ENCODE measurements around the gene DNMBP.
"Not testable (repeated sequence)": the region's sequence is repeated elsewhere in the genome, so short reads cannot be mapped to it uniquely, and the experiment has no call there.

Gene DNMBP

DNA sequence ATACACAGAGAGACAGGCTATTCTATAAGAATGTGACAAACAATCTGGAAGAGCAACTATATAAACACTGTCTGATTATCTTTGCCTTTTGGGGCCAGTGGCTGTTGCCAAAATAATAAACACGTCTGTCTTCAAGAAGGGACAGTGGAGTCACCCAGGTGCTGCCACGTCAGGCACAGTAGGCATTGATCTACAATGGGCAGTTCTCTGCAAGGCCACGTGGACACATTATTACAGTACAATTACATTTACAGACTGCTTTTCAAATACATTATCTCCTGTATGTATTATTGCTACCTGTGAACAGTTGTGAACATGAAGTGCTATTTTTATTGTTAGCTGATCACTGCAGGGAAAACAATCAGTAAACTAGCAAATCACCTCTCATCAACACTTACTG is 14.0 kb downstream of the DNMBP start:
- in situ Hi-C loops (cut with HindIII; ENCODE audit: low pct_unique_long_range_greater_than_20kb, low sequenced_read_pairs), result no loop called here
- peak in 1 of 2 experiments; percentile 16 for DNase-seq (ENCODE audit: low read depth in 1 of 2, low spot score in 1 of 2)
- no peak for TF ChIP-seq JUND (IDR thresholded peaks at IDR 0.05; ENCODE audit: low read depth)

DNA sequence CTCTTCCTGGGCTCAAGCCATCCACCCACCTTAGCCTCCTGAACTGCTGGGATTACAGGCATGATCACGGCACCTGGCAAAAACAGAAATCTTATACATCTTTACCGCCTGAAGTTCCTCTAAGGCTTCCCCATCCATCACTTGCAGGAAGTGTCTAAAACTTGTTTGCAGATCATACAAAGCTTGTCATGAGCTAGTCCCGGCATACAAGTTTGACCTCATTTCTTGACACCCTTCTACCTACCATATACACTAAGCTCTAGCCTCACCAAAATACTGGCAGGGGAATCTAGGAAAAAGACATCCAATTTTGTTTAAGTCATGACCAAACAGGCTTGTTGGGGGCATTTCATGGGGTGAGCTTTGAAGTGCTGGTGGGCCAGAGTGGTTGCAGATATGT is 14.5 kb downstream of the DNMBP start:
- DNase-seq (ENCODE audit: low read depth in 1 of 2, low spot score in 1 of 2), result peak in 1 of 2 experiments; percentile 38
- no peak for TF ChIP-seq JUND (IDR thresholded peaks at IDR 0.05; ENCODE audit: low read depth)
- in situ Hi-C loops (cut with HindIII; ENCODE audit: low pct_unique_long_range_greater_than_20kb, low sequenced_read_pairs), result no loop called here

DNA sequence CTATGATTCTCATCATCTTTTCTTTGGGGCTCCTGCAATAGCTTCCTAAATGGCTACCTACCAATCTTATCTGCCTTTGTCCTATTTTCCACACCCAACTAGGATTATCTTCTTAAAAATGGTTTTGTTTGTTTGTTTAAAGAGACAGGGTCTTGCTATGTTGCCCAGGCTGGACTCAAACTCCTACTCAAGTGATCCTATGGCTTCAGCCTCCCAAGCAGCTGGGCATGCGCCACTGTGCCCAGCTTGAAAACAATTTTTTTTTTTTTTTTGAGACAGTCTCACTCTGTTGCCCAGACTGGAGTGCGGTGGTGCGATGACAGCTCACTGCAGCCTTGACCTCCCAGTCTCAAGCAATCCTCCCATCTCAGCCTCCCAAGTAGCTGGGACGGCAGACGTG is 14.9 kb downstream of the DNMBP start:
- in situ Hi-C loops (cut with HindIII; ENCODE audit: low pct_unique_long_range_greater_than_20kb, low sequenced_read_pairs), result no loop called here
- no peak for TF ChIP-seq JUND (IDR thresholded peaks at IDR 0.05; ENCODE audit: low read depth)
- no peak for DNase-seq (ENCODE audit: low read depth in 1 of 2, low spot score in 1 of 2)

DNA sequence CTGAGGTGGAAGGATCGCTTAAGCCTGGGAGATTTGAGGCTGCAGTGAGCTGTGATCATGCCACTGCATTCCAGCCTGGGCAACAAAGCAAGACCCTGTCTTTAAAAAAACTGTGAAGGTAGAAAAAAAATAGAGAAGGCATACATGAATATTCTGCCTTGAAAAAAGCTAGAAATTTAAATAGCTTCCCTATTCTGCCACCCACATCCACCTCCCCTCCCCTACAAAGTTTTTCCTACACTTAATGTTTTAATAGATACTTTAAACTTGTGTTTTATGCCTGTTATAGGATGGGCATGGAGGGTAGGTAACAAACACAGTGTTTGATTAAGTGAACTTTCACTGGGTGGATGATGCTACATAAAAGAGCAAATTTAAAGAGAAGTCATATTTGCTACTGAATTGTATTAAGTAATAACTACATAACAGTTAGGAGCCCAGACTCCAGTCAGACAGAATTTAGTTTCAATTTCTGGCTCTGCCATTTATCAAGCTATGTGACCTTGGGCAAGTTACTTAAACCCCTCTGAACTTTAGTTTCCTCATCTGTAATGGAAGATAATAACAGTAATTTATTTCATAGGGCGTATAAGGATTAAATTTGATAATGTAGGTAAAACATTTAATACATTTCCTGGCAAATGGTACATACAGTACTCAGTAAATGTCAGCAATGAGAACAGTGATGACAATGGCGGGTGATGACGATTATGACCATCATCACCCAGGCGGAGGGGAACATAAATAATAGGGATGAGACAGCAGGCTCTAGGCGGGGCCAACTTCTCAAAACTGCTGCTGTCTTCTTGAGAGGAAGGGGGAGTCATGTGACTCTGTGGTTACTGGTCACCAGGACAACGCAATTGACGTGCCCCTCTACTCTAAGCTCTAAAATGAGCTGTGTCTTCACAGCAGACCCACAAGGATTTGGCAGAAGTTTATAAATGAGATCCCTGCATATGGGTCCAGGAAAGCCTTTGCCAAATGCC is 15.8 kb downstream of the DNMBP start:
- no peak for TF ChIP-seq JUND (IDR thresholded peaks at IDR 0.05; ENCODE audit: low read depth)
- DNase-seq (ENCODE audit: low read depth in 1 of 2, low spot score in 1 of 2), result no peak
- in situ Hi-C loops (cut with HindIII; ENCODE audit: low pct_unique_long_range_greater_than_20kb, low sequenced_read_pairs), result no loop called here

DNA sequence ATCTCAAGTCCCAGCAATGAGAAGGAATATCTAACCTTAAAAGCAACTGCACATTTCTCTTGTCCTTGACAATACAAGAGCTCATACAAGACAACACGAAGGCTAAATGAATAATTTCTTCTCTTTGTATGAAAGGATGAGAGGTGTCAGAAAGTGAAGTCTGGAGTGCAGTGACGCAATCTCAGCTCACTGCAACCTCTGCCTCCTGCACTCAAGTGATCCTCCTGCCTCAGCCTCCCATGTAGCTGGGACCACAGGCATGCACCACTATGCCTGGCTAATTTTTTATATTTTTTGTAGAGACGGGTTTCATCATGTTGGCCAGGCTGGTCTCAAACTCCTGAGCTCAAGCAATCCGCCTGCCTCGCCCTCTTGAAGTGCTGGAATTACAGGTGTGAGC is 24.1 kb downstream of the DNMBP start:
- DNase-seq (ENCODE audit: low read depth in 1 of 2, low spot score in 1 of 2); in situ Hi-C loops (cut with HindIII; ENCODE audit: low pct_unique_long_range_greater_than_20kb, low sequenced_read_pairs): not testable (repeated sequence)

DNA sequence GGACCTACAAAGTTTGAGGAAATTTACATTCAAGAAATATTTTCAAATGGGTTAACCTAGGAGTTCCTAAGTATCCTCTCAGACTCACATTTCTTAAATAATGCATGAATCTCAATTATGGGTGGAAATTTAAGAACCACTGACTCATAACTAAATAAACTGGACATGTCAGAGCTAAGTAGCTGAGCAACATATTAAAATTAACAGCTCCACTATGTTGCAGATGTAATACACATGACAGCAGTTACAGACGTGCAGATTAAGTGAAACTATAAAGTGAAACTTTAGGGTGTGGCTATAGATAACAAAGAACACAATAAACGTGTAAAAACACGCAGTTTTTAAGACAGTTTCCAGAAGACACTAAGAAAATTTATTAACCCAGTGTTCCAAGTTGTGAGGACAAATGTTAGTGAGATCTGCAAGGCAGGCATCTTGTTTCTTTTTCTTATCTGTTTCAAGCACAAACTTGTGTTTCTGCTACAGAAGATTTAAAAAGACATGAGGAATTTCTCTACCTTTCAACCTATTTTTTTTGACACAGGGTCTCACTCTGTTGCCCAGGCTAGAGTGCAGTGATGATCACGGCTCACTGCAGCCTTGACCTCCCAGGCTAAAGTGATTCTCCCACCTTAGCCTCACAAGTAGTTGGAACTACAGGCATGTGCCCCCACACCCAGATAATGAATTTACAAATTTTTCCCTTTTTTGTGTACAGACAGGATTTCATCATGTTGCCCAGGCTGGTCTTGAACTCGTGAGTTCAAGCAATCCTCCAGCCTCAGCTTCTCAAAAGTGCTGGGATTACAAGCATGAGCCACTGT is 25.3 kb downstream of the DNMBP start:
- in situ Hi-C loops (cut with HindIII; ENCODE audit: low pct_unique_long_range_greater_than_20kb, low sequenced_read_pairs), result no loop called here
- TF ChIP-seq JUND (IDR thresholded peaks at IDR 0.05; ENCODE audit: low read depth), result no peak
- DNase-seq (ENCODE audit: low read depth in 1 of 2, low spot score in 1 of 2), result no peak

DNA sequence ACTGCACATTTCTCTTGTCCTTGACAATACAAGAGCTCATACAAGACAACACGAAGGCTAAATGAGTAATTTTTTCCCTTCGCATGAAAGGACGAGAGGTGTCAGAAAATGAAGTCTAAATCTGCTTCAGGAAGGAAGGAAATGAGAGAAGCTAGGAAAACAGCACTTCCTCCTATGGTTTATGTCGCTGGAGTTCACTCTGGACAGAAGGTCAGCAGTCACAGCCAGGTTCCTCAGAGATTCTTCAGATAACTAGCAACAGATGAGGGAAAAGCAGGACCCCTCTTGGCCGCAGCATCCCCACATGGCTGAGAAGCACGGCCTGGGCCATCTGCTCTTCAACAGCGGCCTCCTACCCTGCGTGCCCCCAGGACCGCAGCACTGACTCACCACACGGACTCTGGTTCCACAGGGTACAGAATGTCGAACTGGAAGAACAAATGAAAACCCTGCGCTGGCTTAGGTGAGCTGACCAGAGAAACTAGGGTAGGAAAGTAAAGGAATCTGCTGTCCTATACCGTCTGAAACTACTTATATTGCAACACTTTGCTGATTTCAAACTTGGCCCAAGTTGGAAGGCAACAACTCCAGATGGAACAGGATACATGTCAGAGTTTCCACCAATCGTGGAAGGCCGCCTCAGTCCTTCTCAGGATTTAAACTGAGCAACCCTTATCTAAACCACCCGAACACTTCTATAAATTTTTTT is 26.3 kb downstream of the DNMBP start:
- no peak for DNase-seq (ENCODE audit: low read depth in 1 of 2, low spot score in 1 of 2)
- no peak for TF ChIP-seq JUND (IDR thresholded peaks at IDR 0.05; ENCODE audit: low read depth)
- in situ Hi-C loops (cut with HindIII; ENCODE audit: low pct_unique_long_range_greater_than_20kb, low sequenced_read_pairs), result no loop called here

DNA sequence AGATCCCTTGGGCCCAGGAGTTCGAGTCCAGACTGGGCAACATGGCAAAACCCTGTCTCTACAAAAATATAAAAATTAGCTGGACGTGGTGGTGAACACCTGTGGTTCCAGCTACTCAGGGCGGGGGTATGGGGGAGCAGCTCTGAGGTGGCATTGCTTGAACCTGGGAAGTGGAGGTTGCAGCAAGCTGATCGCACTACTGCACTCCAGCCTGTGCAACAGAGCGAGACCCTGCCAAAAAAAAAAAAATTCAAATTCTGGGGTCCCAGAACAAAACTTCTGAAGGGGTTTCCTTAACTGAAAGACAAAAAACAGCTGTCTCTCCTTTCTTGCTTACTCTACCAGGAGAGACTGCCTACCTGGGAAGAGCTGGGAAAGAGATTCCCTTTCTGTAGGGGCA is 27.0 kb downstream of the DNMBP start:
- no peak for DNase-seq (ENCODE audit: low read depth in 1 of 2, low spot score in 1 of 2)
- no peak for TF ChIP-seq JUND (IDR thresholded peaks at IDR 0.05; ENCODE audit: low read depth)
- in situ Hi-C loops (cut with HindIII; ENCODE audit: low pct_unique_long_range_greater_than_20kb, low sequenced_read_pairs), result no loop called here

DNA sequence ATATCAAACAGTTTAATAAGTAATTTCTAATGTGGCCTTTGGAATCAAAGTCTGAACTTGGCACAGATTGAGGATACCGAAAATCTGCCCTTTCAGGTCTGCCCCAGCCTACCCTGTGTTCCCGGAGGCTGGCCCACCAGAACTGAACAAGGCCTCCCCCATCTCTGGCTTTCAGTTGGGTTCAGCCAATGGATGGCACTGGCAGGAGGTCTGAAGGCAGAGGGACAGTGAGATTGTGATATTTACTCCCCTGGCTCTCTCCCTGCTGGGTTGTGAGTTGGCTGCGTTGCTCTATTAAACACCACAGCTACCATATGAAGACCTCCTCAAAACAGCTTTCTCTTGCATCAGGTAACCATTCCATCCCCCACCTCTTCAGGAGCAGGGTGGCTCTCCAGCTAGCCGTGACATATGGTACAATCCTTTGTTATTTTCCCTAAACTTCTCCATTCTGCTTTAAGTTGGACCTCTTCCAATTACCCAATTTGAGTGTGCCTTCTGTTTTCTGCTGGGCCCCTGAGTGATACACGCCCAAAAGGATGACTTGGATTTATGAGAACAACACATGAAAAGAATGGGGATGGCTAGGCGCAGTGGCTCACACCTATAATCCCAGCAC is 28.1 kb downstream of the DNMBP start:
- in situ Hi-C loops (cut with HindIII; ENCODE audit: low pct_unique_long_range_greater_than_20kb, low sequenced_read_pairs), result no loop called here
- no peak for DNase-seq (ENCODE audit: low read depth in 1 of 2, low spot score in 1 of 2)
- no peak for TF ChIP-seq JUND (IDR thresholded peaks at IDR 0.05; ENCODE audit: low read depth)

DNA sequence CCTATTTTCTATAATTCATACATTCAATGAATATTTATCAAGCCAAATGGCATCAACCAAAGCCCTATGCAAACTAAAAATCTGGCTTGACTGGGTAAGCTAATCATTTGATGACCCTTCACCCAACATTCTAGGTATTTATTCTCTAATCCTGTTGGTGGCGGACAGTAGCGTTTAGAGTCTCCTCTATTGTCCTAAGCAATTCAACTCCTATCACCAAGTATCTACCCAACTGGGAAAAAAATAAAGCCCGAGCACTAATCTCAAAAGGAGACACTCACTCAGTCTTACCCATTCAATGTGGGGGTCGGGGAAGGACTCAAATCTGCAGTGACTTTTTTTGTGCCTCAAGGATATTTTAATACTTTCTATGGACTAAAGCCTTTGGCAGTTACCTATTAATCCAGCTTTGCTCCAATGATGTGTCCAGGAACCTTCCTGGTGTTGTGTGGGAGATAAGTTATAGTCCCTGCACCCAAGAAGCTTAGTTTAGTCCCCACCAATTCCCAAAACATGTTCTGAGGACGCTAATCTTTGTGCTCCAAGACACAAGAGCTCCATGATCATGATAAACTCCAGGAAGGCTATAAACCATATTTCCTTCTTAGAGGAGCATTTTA is 30.6 kb downstream of the DNMBP start:
- TF ChIP-seq JUND (IDR thresholded peaks at IDR 0.05; ENCODE audit: low read depth), result no peak
- DNase-seq (ENCODE audit: low read depth in 1 of 2, low spot score in 1 of 2), result no peak
- in situ Hi-C loops (cut with HindIII; ENCODE audit: low pct_unique_long_range_greater_than_20kb, low sequenced_read_pairs), result no loop called here

DNA sequence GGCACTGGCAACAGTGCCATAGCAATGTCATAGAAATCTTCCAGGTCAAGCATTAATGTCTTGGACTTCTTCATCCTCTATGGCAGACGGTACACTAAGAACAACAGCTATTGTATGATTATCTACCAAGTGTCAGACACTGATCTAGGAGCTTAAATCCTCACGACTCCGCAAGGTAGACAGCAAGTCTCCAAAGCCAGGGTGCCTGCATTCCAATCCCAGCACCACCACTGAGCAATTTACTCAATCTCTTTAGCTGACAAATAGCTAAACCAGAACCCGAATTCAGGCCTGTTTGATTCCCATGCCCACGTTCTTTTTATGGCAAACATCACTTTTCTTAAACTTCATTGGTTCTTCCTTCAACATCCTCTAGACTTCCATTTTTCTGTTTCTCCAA is 31.8 kb downstream of the DNMBP start:
- no peak for DNase-seq (ENCODE audit: low read depth in 1 of 2, low spot score in 1 of 2)
- in situ Hi-C loops (cut with HindIII; ENCODE audit: low pct_unique_long_range_greater_than_20kb, low sequenced_read_pairs), result no loop called here

More for the DNA sequence above, 31.8 kb downstream of the DNMBP start:
- TF ChIP-seq JUND (IDR thresholded peaks at IDR 0.05; ENCODE audit: low read depth), result no peak
